Measurements from ENCODE around the gene CHCHD3. TPM values are rescaled to one million over a fixed set of nuclear protein-coding genes. Genes with fewer than 3 reads are reported as not detected.

CHCHD3 gene
- total RNA-seq, 1 donor from 2014 or later: 107 TPM

DNA sequence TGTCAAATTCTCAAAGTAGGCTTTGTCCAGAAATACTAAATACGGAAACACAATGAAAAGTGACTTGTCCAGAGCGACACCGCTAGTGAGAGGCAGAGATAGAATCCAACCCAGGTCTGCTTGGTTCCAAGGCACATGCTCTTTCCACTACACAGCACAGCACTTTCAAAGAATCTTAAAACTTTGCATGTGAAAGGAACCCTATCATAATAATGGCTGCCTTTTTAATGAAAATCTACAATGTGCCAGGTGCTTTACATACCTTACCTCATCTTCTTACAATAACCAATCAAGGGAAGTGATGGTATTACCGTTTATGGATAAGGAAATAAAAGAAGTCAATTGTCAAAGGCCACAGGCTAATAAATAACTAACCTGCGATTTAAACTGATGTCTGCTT, 2.6 kb downstream of the CHCHD3 start:
- no peak for DNase-seq (ENCODE audit: low read depth, low spot score)
- Mint-ChIP-seq H3K27me3 (ENCODE audit: low read depth) (no peaks in the 10 kb centered on the region), H3K27ac (ENCODE audit: unreplicated experiment) (no peak overlapping the region), H3K4me1 (peaks cover 27% of the 10 kb centered on the region), H3K9me3 (no peaks in the 10 kb centered on the region), H3K4me3 (peak overlapping the region; percentile 73), H3K36me3 (ENCODE audit: low read depth) (peaks cover 6% of the 10 kb centered on the region)
- TF ChIP-seq CTCF (conservative IDR thresholded peaks at IDR 0.05): no peak

DNA sequence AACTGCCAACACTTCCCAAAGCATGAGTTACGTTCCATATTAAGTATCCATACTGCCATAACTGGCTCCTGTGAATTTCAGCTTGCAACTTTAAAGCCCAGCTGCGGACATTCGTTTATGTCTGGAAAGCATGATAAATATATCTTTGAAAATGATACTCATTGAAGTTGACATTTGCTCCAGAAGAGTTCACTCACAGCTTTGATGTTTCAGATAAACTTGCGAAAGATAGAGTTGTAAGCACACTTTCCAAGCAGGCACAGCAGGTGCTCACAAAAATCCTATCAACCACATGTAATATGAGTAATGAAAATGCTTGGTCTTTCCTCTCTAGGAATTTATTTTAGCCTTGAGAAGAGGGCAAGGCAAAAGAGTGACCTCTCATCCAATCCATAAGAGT, 4.5 kb downstream of the CHCHD3 start:
- Mint-ChIP-seq H3K36me3 (ENCODE audit: low read depth) (peaks cover 6% of the 10 kb centered on the region), H3K27me3 (ENCODE audit: low read depth) (no peaks in the 10 kb centered on the region), H3K27ac (ENCODE audit: unreplicated experiment) (no peak overlapping the region), H3K4me1 (peaks cover 27% of the 10 kb centered on the region), H3K9me3 (no peaks in the 10 kb centered on the region), H3K4me3 (no peak overlapping the region)
- TF ChIP-seq CTCF (conservative IDR thresholded peaks at IDR 0.05): no peak
- no peak for DNase-seq (ENCODE audit: low read depth, low spot score)

DNA sequence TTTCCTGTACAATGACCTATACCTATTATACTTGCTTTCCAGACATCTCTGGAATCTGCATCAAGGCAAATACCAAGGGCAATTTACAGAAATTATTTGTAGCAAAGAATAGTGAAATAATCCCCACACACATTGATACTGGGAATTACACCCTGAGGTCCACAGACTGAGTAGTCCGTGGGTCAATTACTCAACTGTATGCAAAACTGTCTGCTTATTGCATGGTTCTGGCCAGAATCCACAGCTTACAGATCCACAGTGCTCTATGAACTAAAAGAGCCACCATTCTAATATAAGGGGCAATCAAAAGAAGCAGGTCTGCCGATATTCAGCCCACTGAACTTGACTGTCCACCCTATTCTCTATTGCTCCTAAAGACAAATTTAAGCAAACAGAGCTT, 5.7 kb downstream of the CHCHD3 start:
- TF ChIP-seq CTCF (conservative IDR thresholded peaks at IDR 0.05): no peak
- H3K36me3 Mint-ChIP-seq (ENCODE audit: low read depth): peaks cover 12% of the 10 kb centered on the region
- DNase-seq (ENCODE audit: low read depth, low spot score): no peak
- no peaks in the 10 kb centered on the region for H3K9me3 Mint-ChIP-seq
- H3K4me1 Mint-ChIP-seq: peaks cover 29% of the 10 kb centered on the region
- H3K4me3 Mint-ChIP-seq: peak overlapping the region; percentile 5
- H3K27ac Mint-ChIP-seq (ENCODE audit: unreplicated experiment): no peak overlapping the region
- H3K27me3 Mint-ChIP-seq (ENCODE audit: low read depth): no peaks in the 10 kb centered on the region

- Mint-ChIP-seq H3K36me3 (ENCODE audit: low read depth) (peaks cover 22% of the 10 kb centered on the region), H3K27ac (ENCODE audit: unreplicated experiment) (peak overlapping the region; percentile 43)
Measured at GRCh38 chr7:133071506-133071905, 10.4 kb downstream of the CHCHD3 start.

DNA sequence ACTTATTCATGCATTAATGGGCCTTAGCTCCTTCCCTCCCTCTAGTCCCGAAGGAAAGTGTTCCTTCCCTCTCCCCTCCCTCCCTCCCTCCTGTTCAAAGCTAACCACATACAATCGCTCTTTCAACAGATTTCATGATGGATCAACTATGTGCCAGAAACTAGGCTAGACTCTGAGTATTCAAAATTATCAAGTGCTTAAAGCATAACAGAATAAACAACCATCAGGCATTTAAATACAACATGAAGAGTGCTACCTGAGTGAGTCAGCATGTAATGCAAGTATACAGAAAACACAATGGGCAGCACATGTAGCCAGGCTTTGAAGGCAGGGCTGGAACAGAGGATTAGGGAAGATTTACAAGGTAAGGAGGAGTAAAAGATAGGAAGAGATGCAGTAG, 11.3 kb downstream of the CHCHD3 start:
- Mint-ChIP-seq H3K9me3 (no peaks in the 10 kb centered on the region), H3K27me3 (ENCODE audit: low read depth) (no peaks in the 10 kb centered on the region), H3K36me3 (ENCODE audit: low read depth) (peaks cover 23% of the 10 kb centered on the region), H3K4me3 (no peak overlapping the region), H3K27ac (ENCODE audit: unreplicated experiment) (no peak overlapping the region), H3K4me1 (peaks cover 14% of the 10 kb centered on the region)
- no peak for TF ChIP-seq CTCF (conservative IDR thresholded peaks at IDR 0.05)
- no peak for DNase-seq (ENCODE audit: low read depth, low spot score)

More at GRCh38 chr7:133071506-133071905, 10.4 kb downstream of the CHCHD3 start:
- peaks cover 14% of the 10 kb centered on the region for H3K4me1 Mint-ChIP-seq
- H3K27me3 Mint-ChIP-seq (ENCODE audit: low read depth): no peaks in the 10 kb centered on the region
- H3K4me3 Mint-ChIP-seq: no peak overlapping the region
- H3K9me3 Mint-ChIP-seq: no peaks in the 10 kb centered on the region
- TF ChIP-seq CTCF (conservative IDR thresholded peaks at IDR 0.05): no peak
- DNase-seq (ENCODE audit: low read depth, low spot score): no peak

GRCh38 chr7:133065301-133065700, 16.6 kb downstream of the CHCHD3 start:
- H3K27me3 Mint-ChIP-seq (ENCODE audit: low read depth): no peaks in the 10 kb centered on the region
- H3K9me3 Mint-ChIP-seq: no peaks in the 10 kb centered on the region
- H3K36me3 Mint-ChIP-seq (ENCODE audit: low read depth): peaks cover 21% of the 10 kb centered on the region
- H3K4me3 Mint-ChIP-seq: no peak overlapping the region
- H3K27ac Mint-ChIP-seq (ENCODE audit: unreplicated experiment): no peak overlapping the region
- peaks cover 7% of the 10 kb centered on the region for H3K4me1 Mint-ChIP-seq
- TF ChIP-seq CTCF (conservative IDR thresholded peaks at IDR 0.05): no peak
- no peak for DNase-seq (ENCODE audit: low read depth, low spot score)

Data from neural crest cell (in vitro differentiated cells).